A549 (cell line): ENCODE data around the gene ILDR2. TPM values are rescaled to one million over a fixed set of nuclear protein-coding genes. Genes with fewer than 3 reads are reported as not detected.

Experiments
- ATAC-seq, 2 experiments: fragments of 200-7000 bp in 1 of 2; fragments of >200 bp in 1 of 2; cut with Nextera tagmentation in 1 of 2; cut with Tn5 transposase in 1 of 2; 3 replicates each; pipeline versions ENCODE4 v1.8.0 to v1.9.1; 2018 to 2020; ENCODE audit warnings: mild to moderate bottlenecking in 1 of 2, moderate library complexity in 1 of 2
- CTCF ChIA-PET: fragments of 300-600 bp; sonication (Branson Sonifier 250); formaldehyde crosslinking; extraction: SDS; loops from one replicate; lab custom pipeline; 2021; ENCODE audit warnings: antibody characterized with exemption, inconsistent platforms; lab: Yijun Ruan, JAX
- POLR2A ChIA-PET: fragments of 350-600 bp; formaldehyde crosslinking; extraction: SDS; loops from one replicate; lab custom pipeline; 2021; ENCODE audit warnings: antibody characterized with exemption, inconsistent platforms; lab: Yijun Ruan, JAX
- DNase-seq, 2 experiments: peaks; one replicate each; pipeline versions ENCODE4 v3.0.0 to v3.0.0-alpha.2; 2011 to 2016; ENCODE audit warnings: low read depth in 1 of 2, low spot score in 1 of 2
- FAIRE-seq: peaks from 2 replicates; lab custom pipeline; 2011; peaks lifted over from hg19 to GRCh38; lab: Jason Lieb, UNC
- H3K27ac ChIP-seq, 2 experiments: fragments of >200 bp; sonication (Bioruptor Twin); formaldehyde crosslinking; 3 replicates each; pipeline ENCODE4 v1.5.1; 2016 to 2017
- H3K4me1 ChIP-seq: fragments of >200 bp; sonication (Bioruptor Twin); formaldehyde crosslinking; 3 replicates; pipeline ENCODE4 v1.6.1; 2016
- H3K4me2 ChIP-seq: fragments of >200 bp; sonication (Bioruptor Twin); formaldehyde crosslinking; 3 replicates; pipeline ENCODE4 v1.6.1; 2016
- H3K4me3 ChIP-seq: fragments of >200 bp; sonication (Bioruptor Twin); formaldehyde crosslinking; 3 replicates; pipeline ENCODE4 v1.5.1; 2016
- H3K9me3 ChIP-seq: fragments of >200 bp; sonication (Bioruptor Twin); formaldehyde crosslinking; 3 replicates; pipeline ENCODE4 v1.6.1; 2016
- BHLHE40 ChIP-seq: IDR thresholded peaks from 2 replicates; pipeline ENCODE4 v1.6.1; 2012; ENCODE audit warnings: low read depth, low read length, inconsistent platforms
- CBX8 ChIP-seq: fragments of 200-600 bp; sonication (generic); IDR thresholded peaks from 2 replicates; pipeline ENCODE4 v1.6.1; 2016
- CHD2 ChIP-seq: fragments of 150-350 bp; IDR thresholded peaks from 2 replicates; pipeline ENCODE4 v1.6.1; 2014; ENCODE audit warnings: low read length; ENCODE audit not compliant: partially characterized antibody
- CHD4 ChIP-seq: fragments of 200-600 bp; sonication (generic); IDR thresholded peaks from 2 replicates; pipeline ENCODE4 v1.6.1; 2016; ENCODE audit warnings: antibody characterized with exemption, mild to moderate bottlenecking, borderline replicate concordance
- EHF ChIP-seq: fragments of 250-450 bp; sonication (Bioruptor Pico); IDR thresholded peaks from 2 replicates; pipeline ENCODE4 v1.5.0; 2020; ENCODE audit warnings: mild to moderate bottlenecking
- EP300 ChIP-seq, 2 experiments: fragments of >200 bp; sonication (Bioruptor Twin); formaldehyde crosslinking; IDR thresholded peaks; 2 replicates in 1 of 2; 3 replicates in 1 of 2; pipeline ENCODE4 v1.6.1; 2016 to 2017
- ESRRA ChIP-seq: fragments of 150-350 bp; IDR thresholded peaks from 2 replicates; pipeline ENCODE4 v1.6.1; 2014; ENCODE audit warnings: mild to moderate bottlenecking, low read length, borderline replicate concordance
- FOSB ChIP-seq: fragments of 250-450 bp; sonication (Bioruptor Pico); IDR thresholded peaks from 2 replicates; pipeline ENCODE4 v1.5.0; 2020; ENCODE audit warnings: mild to moderate bottlenecking, moderate library complexity
- GATA3 ChIP-seq: IDR thresholded peaks from 2 replicates; pipeline ENCODE4 v1.6.1; 2012; ENCODE audit warnings: borderline replicate concordance
- HDAC2 ChIP-seq: fragments of 200-600 bp; sonication (generic); IDR thresholded peaks from 2 replicates; pipeline ENCODE4 v1.6.1; 2016
- HOXA7 ChIP-seq: fragments of 250-450 bp; sonication (Bioruptor Pico); IDR thresholded peaks from 2 replicates; pipeline ENCODE4 v1.5.0; 2020; ENCODE audit warnings: mild to moderate bottlenecking, moderate library complexity
- JUN ChIP-seq, 2 experiments: fragments of >200 bp; sonication (Bioruptor Twin); formaldehyde crosslinking; IDR thresholded peaks; 2 replicates in 1 of 2; 3 replicates in 1 of 2; pipeline ENCODE4 v1.6.1; 2016 to 2017
- JUNB ChIP-seq: fragments of >200 bp; sonication (Bioruptor Twin); formaldehyde crosslinking; IDR thresholded peaks from 2 replicates; pipeline ENCODE4 v1.6.1; 2016
- KDM5A ChIP-seq: fragments of 200-600 bp; sonication (generic); IDR thresholded peaks from 2 replicates; pipeline ENCODE4 v1.6.1; 2016; ENCODE audit warnings: antibody characterized with exemption, mild to moderate bottlenecking
- MAFK ChIP-seq: fragments of 450-650 bp; IDR thresholded peaks from 2 replicates; pipeline ENCODE4 v1.6.1; 2014; ENCODE audit not compliant: partially characterized antibody
- MAZ ChIP-seq: fragments of 150-350 bp; IDR thresholded peaks from 2 replicates; pipeline ENCODE4 v1.6.1; 2014; ENCODE audit warnings: antibody characterized with exemption, low read depth, low read length, borderline replicate concordance
- MYC ChIP-seq: IDR thresholded peaks from 2 replicates; pipeline ENCODE4 v1.6.1; 2012; ENCODE audit warnings: mild to moderate bottlenecking, inconsistent platforms, low read length, improper control_type of control experiment, borderline replicate concordance
- NPAS2 ChIP-seq: fragments of 250-450 bp; sonication (Bioruptor Pico); IDR thresholded peaks from 2 replicates; pipeline ENCODE4 v1.8.0; 2022; ENCODE audit warnings: mild to moderate bottlenecking, moderate library complexity, borderline replicate concordance
- POLR2A ChIP-seq: IDR thresholded peaks from 2 replicates; pipeline ENCODE4 v1.6.1; 2012; ENCODE audit warnings: mild to moderate bottlenecking, low read length
- POLR2AphosphoS2 ChIP-seq: conservative IDR thresholded peaks from 2 replicates; pipeline ENCODE4 v1.6.1; 2012; ENCODE audit warnings: low read length, improper control_type of control experiment, inconsistent platforms
- RAD21 ChIP-seq, 2 experiments: fragments of >200 bp in 1 of 2; sonication (Bioruptor Twin) in 1 of 2; formaldehyde crosslinking in 1 of 2; IDR thresholded peaks in 1 of 2; conservative IDR thresholded peaks in 1 of 2; 2 replicates in 1 of 2; 3 replicates in 1 of 2; pipeline ENCODE4 v1.6.1; 2012 to 2018; ENCODE audit warnings: inconsistent platforms in 1 of 2
- RARB ChIP-seq: fragments of 250-450 bp; sonication (Bioruptor Pico); IDR thresholded peaks from 2 replicates; pipeline ENCODE4 v1.8.0; 2021; ENCODE audit warnings: mild to moderate bottlenecking, moderate library complexity
- SMC3 ChIP-seq: fragments of >200 bp; sonication (Bioruptor Twin); formaldehyde crosslinking; IDR thresholded peaks from 3 replicates; pipeline ENCODE4 v1.6.1; 2018; ENCODE audit warnings: inconsistent platforms
- SREBF2 ChIP-seq: fragments of 450-650 bp; IDR thresholded peaks from 2 replicates; pipeline ENCODE4 v1.6.1; 2014; ENCODE audit warnings: mild to moderate bottlenecking, moderate library complexity
- ZC3H11A ChIP-seq: fragments of 450-650 bp; IDR thresholded peaks from 2 replicates; pipeline ENCODE4 v1.6.1; 2014; ENCODE audit warnings: antibody characterized with exemption, mild to moderate bottlenecking
- ZFP36 ChIP-seq: fragments of 450-650 bp; IDR thresholded peaks from 2 replicates; pipeline ENCODE4 v1.6.1; 2014; ENCODE audit warnings: borderline replicate concordance; ENCODE audit not compliant: partially characterized antibody
- ZSCAN20 ChIP-seq: fragments of 250-450 bp; sonication (Bioruptor Pico); IDR thresholded peaks from 2 replicates; pipeline ENCODE4 v1.8.0; 2022; ENCODE audit warnings: mild to moderate bottlenecking, moderate library complexity
- WGBS: methylation state at CpG from one replicate; pipeline ENCODE4 v1.1.6; 2017; ENCODE audit errors: missing lambda C conversion rate; 5-methylcytosine and 5-hydroxymethylcytosine counted together
- polyA plus RNA-seq, 4 experiments: library from polyadenylated mRNA; depleted of rRNA in 3 of 4; stranded (reverse); fragments of >200 nt; fragmentation: RNase III in 1 of 4; extraction: RNeasy Plus Mini Kit Qiagen cat#74134 plus additional on column Dnase treatment in 1 of 4; gene quantifications; 2 replicates in 3 of 4; 3 replicates in 1 of 4; pipeline ENCODE4 v1.2.3, GENCODE V29; 2011 to 2017
- TF ChIP-seq, protein P1 (sequence below): fragments of >200 bp; sonication (Bioruptor Twin); formaldehyde crosslinking; IDR thresholded peaks from 2 replicates; pipeline ENCODE4 v1.6.1; 2016
- TF ChIP-seq, protein P2 (sequence below): fragments of 450-650 bp; IDR thresholded peaks from 2 replicates; pipeline ENCODE4 v1.6.1; 2014; ENCODE audit warnings: antibody characterized with exemption
- TF ChIP-seq, protein P3 (sequence below): IDR thresholded peaks from 2 replicates; pipeline ENCODE4 v1.6.1; 2012
- TF ChIP-seq, protein P4 (sequence below): IDR thresholded peaks from 2 replicates; pipeline ENCODE4 v1.6.1; 2012
- TF ChIP-seq, protein P5 (sequence below): IDR thresholded peaks from 2 replicates; pipeline ENCODE4 v1.6.1; 2012; ENCODE audit warnings: low read depth, borderline replicate concordance

The ILDR2 gene
- polyA plus RNA-seq, 2 of the 4 experiments (the other 2 are of a cell fraction) = 0.04 TPM; not detected in 1

DNA sequence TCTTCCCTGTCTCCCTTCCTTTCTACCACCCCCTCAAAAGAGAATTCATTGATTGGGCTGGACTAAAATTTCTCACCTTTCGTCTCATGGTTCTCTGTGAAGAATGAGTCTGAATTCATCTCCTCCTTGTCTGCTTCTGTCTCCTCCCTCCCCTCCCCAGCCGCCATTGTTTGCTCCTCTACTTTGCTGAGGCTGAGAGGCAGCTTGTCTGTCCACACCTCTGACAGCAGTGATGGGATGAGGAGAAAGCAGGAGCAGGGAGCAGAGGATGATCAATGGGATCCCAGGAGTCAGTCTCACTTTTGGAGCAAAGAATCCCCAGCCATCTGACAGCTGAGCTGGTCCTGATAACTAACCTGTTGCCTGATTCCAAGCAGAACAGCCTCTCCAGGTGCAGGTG lies 2.5 kb downstream of the ILDR2 start:
- ChIA-PET POLR2A (no interaction called here), CTCF (interaction anchor here (1.4 kb wide), 1 partner anchor 62 kb away, joined by 5 read pairs; no protein-coding TSS in a partner anchor)
- TF ChIP-seq HOXA7 (CRISPR knock-in tag) (no peak), JUNB (no peak), NPAS2 (no peak), CHD4 (no peak), HDAC2 (no peak), EHF (CRISPR knock-in tag) (no peak), SREBF2 (no peak), MYC (no peak), POLR2A (no peak), JUN (IDR thresholded peaks at IDR 0.05) (no peak), CBX8 (no peak), GATA3 (no peak)
- TF ChIP-seq, protein P1, sequence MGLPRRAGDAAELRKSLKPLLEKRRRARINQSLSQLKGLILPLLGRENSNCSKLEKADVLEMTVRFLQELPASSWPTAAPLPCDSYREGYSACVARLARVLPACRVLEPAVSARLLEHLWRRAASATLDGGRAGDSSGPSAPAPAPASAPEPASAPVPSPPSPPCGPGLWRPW = no peak
- TF ChIP-seq, protein P2, sequence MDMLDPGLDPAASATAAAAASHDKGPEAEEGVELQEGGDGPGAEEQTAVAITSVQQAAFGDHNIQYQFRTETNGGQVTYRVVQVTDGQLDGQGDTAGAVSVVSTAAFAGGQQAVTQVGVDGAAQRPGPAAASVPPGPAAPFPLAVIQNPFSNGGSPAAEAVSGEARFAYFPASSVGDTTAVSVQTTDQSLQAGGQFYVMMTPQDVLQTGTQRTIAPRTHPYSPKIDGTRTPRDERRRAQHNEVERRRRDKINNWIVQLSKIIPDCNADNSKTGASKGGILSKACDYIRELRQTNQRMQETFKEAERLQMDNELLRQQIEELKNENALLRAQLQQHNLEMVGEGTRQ = no peak
- FAIRE-seq (no peak), ATAC-seq (no peak), DNase-seq (no peak)
- Histone ChIP-seq H3K4me2 (no peak overlapping the region), H3K4me1 (peaks cover 3% of the 10 kb centered on the region; the same call in 1 of the 3 replicates), H3K4me3 (no peak overlapping the region), H3K9me3 (no peaks in the 10 kb centered on the region), H3K27ac (no peak overlapping the region)
- 17% methylated on average over 2 of the region's 2 CpGs for WGBS

DNA sequence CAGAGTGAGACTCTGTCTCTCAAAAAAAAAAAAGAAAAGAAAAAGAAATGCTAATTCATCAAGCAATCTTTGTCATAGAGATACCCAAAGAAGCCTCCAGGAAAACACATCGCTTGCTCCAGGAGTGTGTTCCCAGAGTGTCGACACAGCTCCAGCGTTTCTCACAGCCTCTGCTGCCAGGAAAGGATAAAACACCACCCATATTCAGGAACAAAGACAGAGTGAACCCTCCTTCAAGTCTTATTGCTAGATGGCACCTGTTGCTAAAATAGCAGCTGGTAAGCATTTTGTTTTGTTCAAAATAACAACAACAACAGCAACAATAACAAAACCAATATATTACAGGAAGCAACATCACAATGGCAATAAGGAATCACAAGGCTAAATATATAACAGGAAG lies 3.1 kb downstream of the ILDR2 start:
- CTCF ChIA-PET = interaction anchor here (0.6 to 1.4 kb wide), 2 partner anchors 62 to 156 kb away, joined by 3 to 5 read pairs; no protein-coding TSS in a partner anchor
- FAIRE-seq = no peak

DNA sequence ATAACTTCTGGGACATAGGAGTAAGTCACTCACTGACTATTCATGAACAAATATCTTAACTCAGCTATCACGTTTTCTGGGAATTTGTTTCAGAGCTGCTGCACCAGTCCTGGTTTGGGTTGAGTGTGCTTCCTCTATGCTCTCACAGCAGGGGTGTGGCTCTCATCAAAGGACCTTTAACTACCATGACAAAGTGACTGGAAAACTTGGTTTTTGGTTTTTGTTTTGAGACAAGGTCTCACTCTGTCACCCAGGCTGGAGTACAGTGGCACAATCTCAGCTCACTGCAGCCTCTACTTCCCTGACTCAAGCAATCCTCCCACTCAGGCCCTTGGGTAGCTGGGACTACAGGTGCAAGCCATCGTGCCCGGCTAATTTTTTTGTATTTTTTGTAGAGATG lies 4.1 kb downstream of the ILDR2 start:
- Histone ChIP-seq H3K27ac (no peak overlapping the region), H3K9me3 (no peaks in the 10 kb centered on the region), H3K4me3 (no peak overlapping the region), H3K4me2 (no peak overlapping the region), H3K4me1 (peaks cover 3% of the 10 kb centered on the region; the same call in 1 of the 3 replicates)
- POLR2A ChIA-PET = no interaction called here
- no peak for TF ChIP-seq RARB (CRISPR knock-in tag)
- TF ChIP-seq EP300 (IDR thresholded peaks at IDR 0.05) = no peak
- no peak for TF ChIP-seq FOSB
- no peak for TF ChIP-seq MAZ
- no peak for TF ChIP-seq ZSCAN20 (CRISPR knock-in tag)
- TF ChIP-seq POLR2AphosphoS2 = no peak
- TF ChIP-seq, protein P3, sequence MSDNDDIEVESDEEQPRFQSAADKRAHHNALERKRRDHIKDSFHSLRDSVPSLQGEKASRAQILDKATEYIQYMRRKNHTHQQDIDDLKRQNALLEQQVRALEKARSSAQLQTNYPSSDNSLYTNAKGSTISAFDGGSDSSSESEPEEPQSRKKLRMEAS = no peak
- no peak for TF ChIP-seq NPAS2
- no peak for TF ChIP-seq ZFP36
- no peak for TF ChIP-seq KDM5A
- no peak for TF ChIP-seq RAD21 (conservative IDR thresholded peaks at IDR 0.05 in 1 of 2, IDR thresholded peaks at IDR 0.05 in 1 of 2)
- TF ChIP-seq SMC3 = no peak
- no peak for TF ChIP-seq POLR2A
- TF ChIP-seq BHLHE40 = no peak
- no peak for FAIRE-seq
- WGBS = 3% methylated on average over 3 of the region's 3 CpGs
- no peak for ATAC-seq
- DNase-seq = no peak
- CTCF ChIA-PET = interaction anchor here (0.9 to 1.3 kb wide), 2 partner anchors 61 to 88 kb away, joined by 3 to 5 read pairs; no protein-coding TSS in a partner anchor

More for the DNA sequence above, 3.1 kb downstream of the ILDR2 start:
- Histone ChIP-seq H3K9me3 (no peaks in the 10 kb centered on the region), H3K4me3 (no peak overlapping the region), H3K4me1 (peaks cover 3% of the 10 kb centered on the region; the same call in 1 of the 3 replicates), H3K4me2 (no peak overlapping the region), H3K27ac (no peak overlapping the region)
- no peak for TF ChIP-seq FOSB
- TF ChIP-seq MAFK = no peak
- no peak for TF ChIP-seq HOXA7 (CRISPR knock-in tag)
- no peak for TF ChIP-seq JUNB
- TF ChIP-seq ESRRA = no peak
- TF ChIP-seq RAD21 (conservative IDR thresholded peaks at IDR 0.05 in 1 of 2, IDR thresholded peaks at IDR 0.05 in 1 of 2) = no peak
- no peak for TF ChIP-seq KDM5A
- no peak for TF ChIP-seq CHD2
- TF ChIP-seq POLR2A = no peak
- no peak for TF ChIP-seq ZC3H11A
- no peak for TF ChIP-seq POLR2AphosphoS2
- no peak for TF ChIP-seq BHLHE40
- TF ChIP-seq, protein P4, sequence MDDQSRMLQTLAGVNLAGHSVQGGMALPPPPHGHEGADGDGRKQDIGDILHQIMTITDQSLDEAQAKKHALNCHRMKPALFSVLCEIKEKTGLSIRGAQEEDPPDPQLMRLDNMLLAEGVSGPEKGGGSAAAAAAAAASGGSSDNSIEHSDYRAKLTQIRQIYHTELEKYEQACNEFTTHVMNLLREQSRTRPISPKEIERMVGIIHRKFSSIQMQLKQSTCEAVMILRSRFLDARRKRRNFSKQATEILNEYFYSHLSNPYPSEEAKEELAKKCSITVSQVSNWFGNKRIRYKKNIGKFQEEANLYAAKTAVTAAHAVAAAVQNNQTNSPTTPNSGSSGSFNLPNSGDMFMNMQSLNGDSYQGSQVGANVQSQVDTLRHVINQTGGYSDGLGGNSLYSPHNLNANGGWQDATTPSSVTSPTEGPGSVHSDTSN = no peak
- TF ChIP-seq GATA3 = no peak
- TF ChIP-seq EP300 (IDR thresholded peaks at IDR 0.05) = no peak
- no peak for TF ChIP-seq MYC
- TF ChIP-seq, protein P5, sequence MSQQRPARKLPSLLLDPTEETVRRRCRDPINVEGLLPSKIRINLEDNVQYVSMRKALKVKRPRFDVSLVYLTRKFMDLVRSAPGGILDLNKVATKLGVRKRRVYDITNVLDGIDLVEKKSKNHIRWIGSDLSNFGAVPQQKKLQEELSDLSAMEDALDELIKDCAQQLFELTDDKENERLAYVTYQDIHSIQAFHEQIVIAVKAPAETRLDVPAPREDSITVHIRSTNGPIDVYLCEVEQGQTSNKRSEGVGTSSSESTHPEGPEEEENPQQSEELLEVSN = no peak
- POLR2A ChIA-PET = no interaction called here
- WGBS = 31% methylated on average over 3 of the region's 3 CpGs
- no peak for ATAC-seq
- DNase-seq = no peak
